C1 segment of cervical spinal cord (tissue), 14 donors: ENCODE results near the gene CDADC1.

Experiments
- DNase-seq, 14 donors: peaks; one replicate each; lab custom pipeline; 2025; lab: John Stamatoyannopoulos, UW

The CDADC1 gene

DNA sequence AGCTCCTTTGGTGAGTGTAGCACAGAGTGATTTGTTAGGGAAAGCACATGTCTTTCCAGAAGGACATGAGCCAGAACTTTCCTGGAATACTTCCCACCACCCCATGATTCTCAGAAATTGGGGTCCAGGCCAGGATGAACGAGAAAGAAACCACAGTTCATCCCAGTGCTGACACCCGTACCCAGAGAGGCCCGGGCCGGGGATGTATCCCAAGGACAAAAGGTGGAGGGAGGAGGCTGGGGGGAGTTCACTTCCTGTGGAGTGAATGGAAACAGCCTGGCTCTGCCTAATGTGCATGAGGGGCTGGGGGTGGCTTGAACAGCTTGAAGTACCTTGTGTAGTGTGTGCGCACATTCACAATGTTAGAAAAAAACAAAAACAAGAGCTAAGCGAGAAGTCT, 47.5 kb downstream of the CDADC1 start:
- DNase-seq = peak in 1 of 14 donors; percentile 17

- DNase-seq = no peak
Observed at GRCh38 chr13:49296659-49297058, 48.9 kb downstream of the CDADC1 start.

GRCh38 chr13:49297338-49297737, 49.6 kb downstream of the CDADC1 start:
- no peak for DNase-seq

GRCh38 chr13:49298416-49298815, 50.7 kb downstream of the CDADC1 start:
- DNase-seq = no peak

DNA sequence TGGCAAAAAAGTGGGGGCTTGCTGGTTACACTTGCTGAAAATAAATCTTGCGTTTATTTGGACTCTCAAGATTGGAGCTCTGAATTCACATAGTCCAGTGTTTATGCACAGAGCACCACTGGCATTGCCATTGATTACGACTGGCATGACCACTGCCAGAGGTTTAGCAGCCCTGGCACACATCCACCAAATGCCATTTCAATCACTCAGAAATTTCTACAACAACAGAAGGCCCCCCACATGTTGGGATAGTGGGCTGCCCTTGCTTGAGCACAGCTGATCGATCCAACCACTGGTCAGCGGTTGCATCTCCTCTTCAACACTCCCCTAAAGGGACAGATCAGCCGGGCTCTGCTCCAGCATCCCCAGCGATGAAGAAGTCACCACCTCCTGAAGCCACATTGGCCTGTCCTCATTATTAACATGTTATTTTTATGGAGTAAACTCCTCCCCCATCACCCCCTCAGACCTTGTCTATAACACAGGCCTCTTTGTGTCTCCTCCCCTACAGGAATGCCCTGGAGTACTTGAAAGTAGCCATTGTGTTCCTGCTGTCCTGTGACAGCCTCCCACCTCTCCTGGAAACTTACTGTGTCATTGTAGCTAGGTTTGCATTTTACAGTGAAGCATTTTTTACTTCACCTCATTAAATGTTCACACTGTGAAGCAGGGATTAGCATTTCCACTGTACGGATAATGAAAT, 51.3 kb downstream of the CDADC1 start:
- DNase-seq = peak in 3 of 14 donors; percentile 27 to 51 (median 46)

- DNase-seq = no peak
Observed at GRCh38 chr13:49300276-49300675, 52.6 kb downstream of the CDADC1 start.

- peak in 11 of 14 donors; percentile 22 to 67 (median 52) for DNase-seq
Observed at GRCh38 chr13:49300739-49301589, 53.2 kb downstream of the CDADC1 start.

DNA sequence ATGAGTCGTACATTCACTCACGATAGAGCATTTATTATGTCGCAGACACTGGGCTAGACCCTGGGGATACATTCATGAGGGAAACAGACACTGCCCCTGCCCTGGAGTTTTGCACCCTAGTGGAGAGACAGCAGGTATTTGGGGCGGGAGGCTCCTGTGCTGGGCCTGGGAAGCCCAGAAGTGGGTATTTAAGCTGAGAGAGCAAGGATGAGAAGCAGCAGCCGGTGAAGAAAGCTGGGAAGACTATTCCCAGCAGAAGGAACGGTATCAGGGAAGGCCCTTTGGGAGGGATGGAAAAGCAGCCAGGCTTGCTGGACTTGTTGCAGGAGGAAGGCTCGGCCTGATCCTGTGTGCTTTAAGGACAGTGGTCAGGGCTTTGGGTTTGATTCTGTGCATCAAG, 54.5 kb downstream of the CDADC1 start:
- no peak for DNase-seq

DNA sequence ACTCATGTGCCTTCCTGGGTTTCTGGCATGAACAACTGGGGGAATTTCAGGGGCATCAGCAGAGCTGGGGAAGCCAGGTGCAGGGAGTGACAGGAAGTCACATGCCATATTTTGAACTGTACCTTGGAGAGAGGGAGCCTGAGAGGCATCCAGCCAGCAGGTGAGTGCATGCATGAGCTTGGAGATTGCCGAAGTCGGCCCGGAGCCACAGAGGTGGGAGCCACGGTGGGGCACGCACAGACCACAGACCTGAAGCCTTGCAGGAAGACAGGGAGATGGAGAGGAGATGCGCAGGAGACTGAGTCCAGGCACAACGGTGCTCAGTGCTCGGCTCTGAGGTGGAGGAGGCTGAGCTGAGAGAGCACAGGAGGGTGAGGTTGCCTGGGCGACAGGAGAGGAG, 55.1 kb downstream of the CDADC1 start:
- DNase-seq = no peak

- DNase-seq = peak in 5 of 14 donors; percentile 29 to 49 (median 34)
Observed at GRCh38 chr13:49303533-49304252, 56.0 kb downstream of the CDADC1 start.

GRCh38 chr13:49304356-49304755, 56.6 kb downstream of the CDADC1 start:
- DNase-seq = no peak

DNA sequence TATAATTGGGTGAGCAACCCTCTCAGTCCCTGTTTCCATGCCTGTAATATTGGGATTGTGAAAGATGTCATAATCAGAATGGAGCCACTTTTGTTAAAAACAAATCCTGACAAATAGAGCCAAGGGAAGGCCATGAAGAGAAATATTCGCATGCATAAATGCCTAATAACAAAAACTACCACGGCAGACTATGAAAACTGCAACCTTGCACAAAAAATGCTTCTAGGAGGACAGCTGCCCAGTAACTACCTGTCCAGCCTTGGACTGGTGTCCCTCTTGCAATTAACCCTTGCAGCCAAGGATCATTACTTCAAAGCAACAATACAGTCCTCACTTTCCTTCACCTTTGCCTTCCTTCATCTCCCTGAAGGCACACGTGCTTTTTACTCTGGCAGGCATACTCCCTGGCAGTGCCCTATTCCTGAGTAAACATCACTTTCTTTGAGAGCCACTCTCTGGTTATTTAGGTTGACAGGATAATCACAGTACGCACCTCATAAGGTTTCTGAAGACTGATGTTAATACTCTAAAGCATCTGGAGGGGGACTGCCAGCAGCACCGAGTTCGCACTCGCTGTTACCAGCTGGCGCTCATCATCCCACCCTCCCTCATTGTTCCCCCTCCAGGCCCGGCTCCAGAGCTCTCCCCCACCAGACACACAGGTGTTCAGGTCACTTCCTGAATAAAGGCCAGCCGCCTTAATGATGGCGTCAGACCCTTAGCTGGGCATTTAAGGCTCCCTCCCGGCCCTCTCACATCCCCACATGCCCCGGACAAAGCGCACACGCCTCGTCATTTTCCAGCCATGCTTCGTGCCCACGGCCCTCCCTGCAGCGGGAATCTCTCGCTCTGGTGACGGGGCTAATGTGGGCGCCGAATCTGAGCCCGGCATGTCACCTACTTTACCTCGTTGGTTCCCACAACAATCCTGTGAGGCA, 57.3 kb downstream of the CDADC1 start:
- no peak for DNase-seq

- DNase-seq = no peak
Observed at GRCh38 chr13:49305792-49306425, 58.2 kb downstream of the CDADC1 start.

DNA sequence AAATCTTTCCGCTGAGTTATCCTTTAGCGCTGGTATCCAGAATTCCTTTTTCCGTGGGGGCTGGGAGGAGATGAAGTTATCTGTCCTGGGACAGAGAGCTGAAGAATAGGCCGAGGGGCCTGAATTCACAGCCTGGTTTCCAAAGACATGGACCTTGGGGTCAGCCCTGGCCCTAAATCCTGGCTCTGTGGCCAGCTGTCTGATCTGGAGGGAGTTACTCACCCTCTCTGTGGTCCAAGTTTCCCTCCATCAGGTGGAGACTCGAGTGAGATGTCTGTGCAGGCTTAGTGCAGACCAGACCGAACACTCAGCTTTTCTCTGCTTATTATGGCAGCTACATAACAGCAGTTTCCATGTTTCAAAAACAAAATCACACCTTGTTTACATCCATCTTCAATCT, 59.6 kb downstream of the CDADC1 start:
- no peak for DNase-seq

DNA sequence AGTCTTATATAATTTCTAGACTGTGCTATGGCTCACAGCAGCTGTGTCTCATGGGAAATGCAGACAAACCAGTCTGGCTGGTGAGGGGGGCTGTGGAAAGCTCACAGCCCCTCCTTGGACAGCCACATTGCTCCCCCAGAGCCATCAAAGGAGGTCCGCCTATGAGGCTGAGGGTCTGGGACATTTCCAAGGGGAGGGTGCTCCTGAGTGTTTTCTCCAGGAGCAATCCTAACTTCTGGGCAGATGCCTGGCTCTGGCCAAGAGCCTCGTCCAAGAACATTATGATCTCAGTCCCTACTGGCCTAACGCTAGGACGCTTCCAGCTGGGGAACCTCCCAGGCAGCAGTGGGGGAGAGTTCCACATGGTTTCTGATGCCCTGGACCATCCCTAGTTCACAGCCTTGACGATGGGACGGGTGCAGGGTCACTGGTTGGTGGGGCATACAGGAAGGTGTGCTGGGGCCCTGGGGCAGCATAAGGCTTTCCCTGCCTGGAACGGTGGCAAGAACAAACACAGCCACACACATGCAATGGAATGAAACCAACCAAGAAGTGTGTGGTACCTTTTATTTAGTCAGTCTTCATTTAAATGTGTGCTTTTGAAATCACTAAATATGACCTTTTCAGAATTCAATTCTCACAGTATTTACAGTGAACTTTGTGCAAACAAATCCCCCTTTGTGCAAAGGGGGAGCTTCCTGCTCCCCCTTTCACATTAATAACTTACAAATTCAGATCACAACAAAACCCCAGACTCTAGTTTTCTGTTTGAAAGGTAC, 60.6 kb downstream of the CDADC1 start:
- DNase-seq = peak in 13 of 14 donors; percentile 16 to 83 (median 62)

DNA sequence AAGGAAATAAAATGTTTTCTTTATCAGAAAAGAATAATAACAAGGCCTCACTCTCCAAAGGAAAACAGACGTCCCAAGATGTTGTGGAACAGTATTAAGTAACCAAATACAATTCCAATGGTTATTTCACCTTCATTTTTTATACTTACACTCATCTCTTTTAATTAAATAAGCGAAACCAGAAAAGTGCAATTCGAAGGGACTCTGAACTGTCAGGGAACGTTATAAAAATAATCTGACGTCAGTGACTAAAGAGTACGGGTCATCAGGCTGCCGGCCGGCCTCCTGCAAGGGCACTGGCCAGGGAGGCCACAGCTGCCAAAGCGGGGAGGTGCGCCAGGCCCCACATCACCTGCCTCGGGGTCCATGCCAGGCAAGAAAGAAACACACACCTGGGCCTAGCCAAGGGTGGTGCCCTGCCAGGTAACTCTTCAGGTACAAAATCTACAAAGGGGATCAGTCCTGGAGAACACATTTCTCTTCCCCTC, 61.2 kb downstream of the CDADC1 start:
- peak in 1 of 14 donors; percentile 23 for DNase-seq

DNA sequence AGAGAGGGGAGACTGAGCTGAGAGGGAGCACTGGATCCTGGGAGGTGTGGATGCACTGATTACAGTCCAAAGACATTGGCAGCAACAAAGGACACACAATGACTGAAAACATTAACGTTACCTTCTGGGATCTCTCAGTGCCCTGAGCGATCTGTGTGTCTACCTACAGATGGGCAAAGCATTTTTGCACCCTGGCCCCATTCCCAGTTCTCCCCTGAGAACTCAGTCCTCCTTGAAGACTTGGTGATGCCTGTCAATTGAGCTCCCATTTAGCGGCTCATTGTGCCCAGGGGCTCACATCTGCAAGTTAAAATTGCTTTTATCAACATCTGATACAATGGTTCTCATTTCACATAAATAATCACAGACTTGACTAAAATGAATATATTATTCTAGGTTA, 62.5 kb downstream of the CDADC1 start:
- DNase-seq = no peak

DNA sequence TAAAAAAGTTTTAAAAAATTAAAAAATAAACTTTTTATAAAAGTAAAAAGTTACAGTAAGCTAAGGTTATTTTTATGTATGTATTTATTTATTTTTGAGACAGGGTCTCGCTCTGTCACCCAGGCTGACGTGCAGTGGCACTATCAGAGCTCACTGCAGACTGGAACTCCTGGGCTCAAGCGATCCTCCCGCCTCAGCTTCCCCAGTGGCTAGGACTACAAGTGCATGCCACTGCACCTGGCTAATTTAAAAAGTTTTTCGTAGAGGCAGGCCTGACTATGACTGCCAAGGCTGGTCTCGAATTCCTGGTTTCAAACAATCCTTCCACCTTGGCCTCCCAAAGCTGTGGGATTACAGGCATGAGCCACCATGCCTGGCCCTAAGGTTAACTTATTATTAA, 64.1 kb downstream of the CDADC1 start:
- no peak for DNase-seq

DNA sequence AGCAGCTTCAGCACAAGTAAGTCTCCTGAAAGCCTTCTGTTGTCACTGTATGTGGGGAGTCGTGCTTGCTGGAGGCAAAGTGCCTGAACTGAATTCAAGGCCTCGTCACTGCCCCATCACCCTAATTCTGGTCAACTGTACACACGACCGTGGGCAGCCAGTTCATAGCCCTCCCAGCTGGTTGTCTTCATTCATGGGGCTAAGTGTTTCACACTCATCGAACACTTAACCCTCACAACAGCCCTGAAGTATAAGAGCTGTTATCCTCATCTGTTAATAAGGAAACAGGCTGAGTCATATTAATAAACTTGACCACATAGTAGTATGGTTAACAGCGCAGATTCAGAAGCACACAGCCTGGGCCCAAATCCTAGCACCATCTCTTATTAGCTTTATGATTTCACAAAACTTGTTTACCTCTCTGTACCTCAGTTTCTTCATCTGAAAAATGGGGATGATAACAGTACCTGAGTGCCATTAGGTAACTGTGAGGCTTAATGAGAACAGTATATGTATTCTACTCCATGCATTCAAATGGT, 66.7 kb downstream of the CDADC1 start:
- DNase-seq = no peak
